Esophagus (tissue), 2 donors: ENCODE data around the gene FSIP1. TPM values are rescaled to one million over a fixed set of nuclear protein-coding genes. Genes with fewer than 3 reads are reported as not detected.
A peak's percentile ranks its signal among the peaks of the same experiment; 100 is the strongest.

Experiments
- H3K27ac ChIP-seq, 2 donors: one replicate each; pipeline ENCODE4 v1.5.1; 2013; ENCODE audit warnings: low read depth in 2 of 2, mild to moderate bottlenecking in 2 of 2, inconsistent platforms in 1 of 2, low read length in 1 of 2, moderate library complexity in 1 of 2
- H3K27me3 ChIP-seq, 2 donors: one replicate each; pipeline ENCODE4 v1.6.1; 2013; ENCODE audit warnings: low read length in 2 of 2, control low read depth in 1 of 2, mild to moderate bottlenecking in 1 of 2; ENCODE audit not compliant: insufficient read depth in 2 of 2, control insufficient read depth in 1 of 2
- H3K36me3 ChIP-seq, 2 donors: one replicate each; pipeline ENCODE4 v1.6.1; 2013; ENCODE audit warnings: low read length in 1 of 2; ENCODE audit not compliant: control insufficient read depth in 2 of 2, insufficient read depth in 2 of 2
- H3K4me1 ChIP-seq, 2 donors: one replicate each; pipeline ENCODE4 v1.6.1; 2013; ENCODE audit warnings: low read length in 1 of 2; ENCODE audit not compliant: control insufficient read depth in 2 of 2, insufficient read depth in 2 of 2
- H3K4me3 ChIP-seq, 2 donors: one replicate each; pipeline ENCODE4 v1.5.1; 2013; ENCODE audit warnings: low read length in 2 of 2, mild to moderate bottlenecking in 2 of 2, low read depth in 1 of 2, moderate library complexity in 1 of 2
- H3K9me3 ChIP-seq, 2 donors: one replicate each; pipeline ENCODE4 v1.6.1; 2013; ENCODE audit warnings: mild to moderate bottlenecking in 2 of 2, low read depth in 1 of 2, low read length in 1 of 2, moderate library complexity in 1 of 2; ENCODE audit not compliant: control insufficient read depth in 2 of 2, insufficient read depth in 1 of 2
- whole genome bisulfite sequencing, 2 donors: extraction: QIAGEN DNeasy Blood & Tissue Kit; methylation state at CpG; one replicate each; pipeline ENCODE4 v1.1.7; 2013; 5-methylcytosine and 5-hydroxymethylcytosine counted together
- polyA plus RNA-seq, 2 donors: library from polyadenylated mRNA; stranded (reverse); fragments of 200-250 nt; gene quantifications; one replicate each; pipeline ENCODE4 v1.2.3, GENCODE V29; 2013
- donor health status: healthy with polysubstance abuse.
- donor health status: Bipolar disorder and iron deficiency.

FSIP1 gene
- polyA plus RNA-seq, 2 donors: 0.21 to 0.29 TPM

GRCh38 chr15:39682366-39682765 lies 100.3 kb downstream of the FSIP1 start:
- H3K36me3 ChIP-seq: no peaks in the 10 kb centered on the region
- no peaks in the 10 kb centered on the region for H3K27me3 ChIP-seq
- no peak overlapping the region for H3K27ac ChIP-seq
- no peaks in the 10 kb centered on the region for H3K9me3 ChIP-seq
- no peaks in the 10 kb centered on the region for H3K4me1 ChIP-seq
- no peak overlapping the region for H3K4me3 ChIP-seq
- 77 to 79% methylated on average over 2 of the region's 2 CpGs for whole genome bisulfite sequencing, 2 donors

GRCh38 chr15:39680868-39681267 lies 101.8 kb downstream of the FSIP1 start:
- WGBS, 2 donors: 45 to 56% methylated on average over 2 of the region's 2 CpGs
- H3K4me1 ChIP-seq: no peaks in the 10 kb centered on the region
- no peak overlapping the region for H3K4me3 ChIP-seq
- no peaks in the 10 kb centered on the region for H3K9me3 ChIP-seq
- H3K27me3 ChIP-seq: no peaks in the 10 kb centered on the region
- H3K27ac ChIP-seq: peak overlapping the region in 1 of 2 donors; percentile 41
- no peaks in the 10 kb centered on the region for H3K36me3 ChIP-seq

DNA sequence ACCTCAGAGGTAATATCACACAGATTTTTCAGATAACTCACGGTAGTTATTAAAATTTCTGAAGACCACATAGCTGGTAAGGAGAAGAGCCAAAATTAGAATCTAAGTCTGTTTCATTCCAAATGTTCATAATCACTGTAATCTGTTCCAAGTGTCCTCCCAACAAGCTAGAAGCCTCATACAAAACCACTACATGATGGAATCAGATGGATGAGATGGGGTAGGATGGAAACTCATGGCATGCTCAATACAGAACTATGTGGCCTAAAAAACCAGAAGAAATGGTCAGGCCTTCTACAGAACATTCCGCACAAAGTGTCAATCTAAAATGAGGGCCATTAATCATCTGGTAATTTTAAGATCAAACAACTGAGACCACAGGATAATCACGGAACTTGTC lies 110.0 kb downstream of the FSIP1 start:
- H3K4me1 ChIP-seq: no peaks in the 10 kb centered on the region
- no peak overlapping the region for H3K4me3 ChIP-seq
- no peak overlapping the region for H3K27ac ChIP-seq
- WGBS, 2 donors: 91% methylated on average over 3 of the region's 3 CpGs
- H3K27me3 ChIP-seq: no peaks in the 10 kb centered on the region
- no peaks in the 10 kb centered on the region for H3K9me3 ChIP-seq
- no peaks in the 10 kb centered on the region for H3K36me3 ChIP-seq

DNA sequence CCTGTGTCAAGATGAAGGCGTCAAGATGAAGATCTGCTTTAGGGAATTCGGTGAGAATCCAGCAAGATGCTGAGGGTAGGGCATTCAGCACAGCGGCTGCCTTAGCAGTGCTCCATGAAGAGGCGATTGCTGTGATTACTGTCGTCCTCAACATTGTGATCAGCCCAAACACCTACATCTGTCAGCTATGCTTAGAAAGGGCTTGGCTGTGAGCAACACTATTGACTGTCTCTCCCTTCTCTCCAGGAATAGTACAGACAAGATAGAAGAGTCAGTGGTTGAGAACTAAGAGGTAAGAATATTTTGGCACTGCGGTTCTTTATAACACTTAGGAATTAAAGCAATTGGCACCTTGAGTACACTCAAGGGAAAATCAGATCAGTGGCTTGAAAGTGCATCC lies 110.5 kb downstream of the FSIP1 start:
- Histone ChIP-seq H3K36me3 (no peaks in the 10 kb centered on the region), H3K4me1 (no peaks in the 10 kb centered on the region), H3K4me3 (no peak overlapping the region), H3K9me3 (no peaks in the 10 kb centered on the region), H3K27ac (no peak overlapping the region), H3K27me3 (no peaks in the 10 kb centered on the region)
- WGBS, 2 donors: 91 to 93% methylated on average over 6 of the region's 6 CpGs

DNA sequence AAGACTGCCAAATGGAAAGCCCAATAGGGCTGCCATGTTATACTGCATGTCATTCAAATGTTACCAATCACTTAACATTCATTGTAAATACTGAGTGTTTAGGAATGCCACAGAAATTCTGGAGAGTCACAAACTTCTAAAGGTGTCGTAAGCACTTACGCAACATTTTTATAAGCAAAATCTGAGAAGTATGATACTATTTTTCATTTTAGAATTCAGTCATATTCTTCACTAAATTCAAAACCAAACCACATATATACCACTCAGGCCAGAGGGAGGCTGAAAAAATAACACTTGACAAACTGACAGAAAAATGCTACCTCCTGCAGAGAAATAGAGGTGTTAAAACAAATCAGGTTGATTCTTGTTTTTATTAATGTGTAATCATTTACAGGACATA lies 112.0 kb downstream of the FSIP1 start:
- H3K27ac ChIP-seq: no peak overlapping the region
- no peak overlapping the region for H3K4me3 ChIP-seq
- no peaks in the 10 kb centered on the region for H3K9me3 ChIP-seq
- WGBS, 2 donors: 96 to 98% methylated on average over 2 of the region's 2 CpGs
- H3K27me3 ChIP-seq: no peaks in the 10 kb centered on the region
- H3K4me1 ChIP-seq: no peaks in the 10 kb centered on the region
- H3K36me3 ChIP-seq: no peaks in the 10 kb centered on the region

GRCh38 chr15:39669661-39670060 lies 113.0 kb downstream of the FSIP1 start:
- WGBS, 2 donors: 71 to 75% methylated on average over 2 of the region's 2 CpGs
- Histone ChIP-seq H3K9me3 (no peaks in the 10 kb centered on the region), H3K4me1 (no peaks in the 10 kb centered on the region), H3K27me3 (no peaks in the 10 kb centered on the region), H3K4me3 (no peak overlapping the region), H3K27ac (no peak overlapping the region), H3K36me3 (no peaks in the 10 kb centered on the region)

DNA sequence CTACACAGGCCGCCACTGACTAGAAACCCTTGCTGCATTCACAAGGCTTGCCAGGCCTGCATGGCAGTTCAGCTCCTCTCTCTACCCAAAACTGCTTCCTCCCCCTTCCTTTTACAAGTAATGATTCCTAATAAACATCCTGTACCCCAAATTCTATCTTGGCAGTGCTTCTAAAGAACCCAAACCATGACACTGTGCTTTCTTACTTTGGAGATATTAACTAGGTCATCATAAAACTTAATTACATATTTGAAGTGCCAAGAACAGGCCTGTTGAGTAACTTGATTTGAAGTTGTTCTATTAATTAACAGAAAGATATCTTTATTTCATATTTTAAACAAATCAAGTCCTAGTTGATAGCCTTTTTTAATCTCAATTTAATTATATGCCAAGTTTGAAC lies 113.4 kb downstream of the FSIP1 start:
- no peaks in the 10 kb centered on the region for H3K27me3 ChIP-seq
- no peak overlapping the region for H3K4me3 ChIP-seq
- WGBS, 2 donors: 0 to 17% methylated on average over 1 of the region's 1 CpG
- no peaks in the 10 kb centered on the region for H3K9me3 ChIP-seq
- H3K36me3 ChIP-seq: no peaks in the 10 kb centered on the region
- no peaks in the 10 kb centered on the region for H3K4me1 ChIP-seq
- H3K27ac ChIP-seq: no peak overlapping the region

GRCh38 chr15:39668457-39668856 lies 114.2 kb downstream of the FSIP1 start:
- 94 to 96% methylated on average over 4 of the region's 4 CpGs for WGBS, 2 donors
- Histone ChIP-seq H3K27ac (no peak overlapping the region), H3K27me3 (no peaks in the 10 kb centered on the region)

GRCh38 chr15:39667382-39668127 lies 115.1 kb downstream of the FSIP1 start:
- Histone ChIP-seq H3K9me3 (no peaks in the 10 kb centered on the region), H3K4me1 (no peaks in the 10 kb centered on the region), H3K27ac (no peak overlapping the region), H3K27me3 (no peaks in the 10 kb centered on the region), H3K4me3 (no peak overlapping the region), H3K36me3 (no peaks in the 10 kb centered on the region)
- 88% methylated on average over 5 of the region's 5 CpGs for WGBS, 2 donors

More at GRCh38 chr15:39668457-39668856, 114.2 kb downstream of the FSIP1 start:
- no peaks in the 10 kb centered on the region for H3K4me1 ChIP-seq
- no peaks in the 10 kb centered on the region for H3K36me3 ChIP-seq
- H3K9me3 ChIP-seq: no peaks in the 10 kb centered on the region
- H3K4me3 ChIP-seq: no peak overlapping the region

- no peaks in the 10 kb centered on the region for H3K9me3 ChIP-seq
- H3K36me3 ChIP-seq: no peaks in the 10 kb centered on the region
- H3K27ac ChIP-seq: no peak overlapping the region
- no peaks in the 10 kb centered on the region for H3K27me3 ChIP-seq
- no peak overlapping the region for H3K4me3 ChIP-seq
- no peaks in the 10 kb centered on the region for H3K4me1 ChIP-seq
- 91 to 93% methylated on average over 3 of the region's 3 CpGs for WGBS, 2 donors
These were observed 116.0 kb downstream of the FSIP1 start for GRCh38 chr15:39666677-39667076.
